HG02763 (cell line): ENCODE measurements around the gene WSCD1.

Experiments
- ATAC-seq: cut with Tn5 transposase; IDR thresholded peaks from one replicate; pipeline ENCODE4 v1.9.1; 2021; ENCODE audit warnings: mild to moderate bottlenecking, moderate library complexity; ENCODE audit not compliant: unreplicated experiment

The WSCD1 gene

DNA sequence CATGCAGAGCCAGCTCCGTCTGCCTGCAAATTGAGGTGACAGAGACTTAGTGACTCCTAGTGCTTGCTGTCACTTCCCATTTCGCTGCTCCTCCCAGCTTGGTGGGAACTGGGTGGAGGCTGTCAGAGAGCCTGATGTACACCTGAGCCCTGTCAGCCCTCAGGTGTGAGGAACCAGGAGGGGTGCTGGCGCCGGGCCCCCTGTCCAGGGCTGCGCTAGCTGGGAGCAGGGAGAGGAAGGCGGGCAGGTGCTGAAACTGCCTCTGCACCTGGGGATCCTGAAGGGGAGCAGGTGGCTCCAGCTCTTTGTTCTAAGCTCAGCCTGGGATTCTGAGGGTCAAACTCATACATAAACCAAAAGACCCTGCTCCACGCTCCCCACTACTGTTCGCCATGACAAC lies 10.8 kb upstream of the WSCD1 start:
- ATAC-seq: no peak

DNA sequence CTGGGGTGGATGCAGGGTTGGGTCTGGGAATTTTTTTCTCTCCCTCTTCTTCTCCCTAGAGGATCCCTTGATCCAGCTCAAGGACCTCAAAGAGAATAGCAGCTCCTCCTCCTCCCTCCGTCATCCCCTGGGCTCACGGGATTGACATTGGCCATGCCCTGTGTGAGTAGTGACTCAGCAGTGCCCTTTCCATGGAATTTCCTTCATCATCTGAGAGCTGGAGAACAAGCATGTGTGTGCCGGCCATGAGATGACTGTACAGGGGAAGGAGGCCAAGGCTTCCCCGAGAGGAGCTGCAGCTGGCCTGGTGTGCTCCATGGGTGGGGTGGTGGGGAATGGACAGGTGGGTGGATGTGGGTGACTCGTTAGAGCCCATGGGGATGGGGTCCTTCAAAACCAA lies 8.9 kb upstream of the WSCD1 start:
- ATAC-seq: no peak

DNA sequence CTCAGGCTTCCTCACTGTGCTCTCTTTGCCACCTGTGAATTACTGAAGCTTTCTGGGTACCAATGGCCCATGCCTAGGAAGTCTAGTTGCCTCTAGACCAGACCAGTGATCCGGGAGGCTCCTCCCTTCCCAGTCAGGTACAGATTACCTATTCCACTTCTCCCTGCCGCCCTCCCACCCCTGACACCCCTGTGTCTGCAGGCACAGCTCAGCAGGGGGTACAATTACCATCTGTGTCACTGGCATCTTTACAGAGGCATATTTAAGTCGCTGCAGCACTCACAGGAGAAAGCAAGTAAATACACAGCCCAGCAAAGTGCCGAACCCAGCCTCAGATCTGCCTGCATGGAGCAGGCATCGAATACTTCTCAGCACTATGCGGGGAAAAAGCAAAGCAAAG lies 5.3 kb upstream of the WSCD1 start:
- ATAC-seq: no peak

DNA sequence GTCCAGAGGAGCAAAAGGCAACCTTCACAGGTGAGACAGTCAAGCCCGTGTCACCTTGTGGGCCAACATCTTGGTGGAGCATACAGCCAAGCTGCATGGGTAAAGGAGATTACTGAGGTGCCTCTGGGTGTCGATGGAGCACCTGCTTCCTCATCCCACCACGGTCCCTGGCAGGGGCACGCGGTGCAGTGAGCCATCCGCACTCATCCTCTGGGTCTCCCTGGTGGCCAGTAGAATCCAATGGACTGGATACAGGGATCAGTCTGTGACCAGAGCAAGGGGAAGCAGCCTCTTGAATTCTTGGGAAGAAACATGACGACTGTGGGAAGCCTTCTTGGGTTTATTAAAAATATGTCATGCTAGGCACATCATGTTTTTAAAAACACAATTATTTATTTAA lies 4.8 kb upstream of the WSCD1 start:
- ATAC-seq: no peak

DNA sequence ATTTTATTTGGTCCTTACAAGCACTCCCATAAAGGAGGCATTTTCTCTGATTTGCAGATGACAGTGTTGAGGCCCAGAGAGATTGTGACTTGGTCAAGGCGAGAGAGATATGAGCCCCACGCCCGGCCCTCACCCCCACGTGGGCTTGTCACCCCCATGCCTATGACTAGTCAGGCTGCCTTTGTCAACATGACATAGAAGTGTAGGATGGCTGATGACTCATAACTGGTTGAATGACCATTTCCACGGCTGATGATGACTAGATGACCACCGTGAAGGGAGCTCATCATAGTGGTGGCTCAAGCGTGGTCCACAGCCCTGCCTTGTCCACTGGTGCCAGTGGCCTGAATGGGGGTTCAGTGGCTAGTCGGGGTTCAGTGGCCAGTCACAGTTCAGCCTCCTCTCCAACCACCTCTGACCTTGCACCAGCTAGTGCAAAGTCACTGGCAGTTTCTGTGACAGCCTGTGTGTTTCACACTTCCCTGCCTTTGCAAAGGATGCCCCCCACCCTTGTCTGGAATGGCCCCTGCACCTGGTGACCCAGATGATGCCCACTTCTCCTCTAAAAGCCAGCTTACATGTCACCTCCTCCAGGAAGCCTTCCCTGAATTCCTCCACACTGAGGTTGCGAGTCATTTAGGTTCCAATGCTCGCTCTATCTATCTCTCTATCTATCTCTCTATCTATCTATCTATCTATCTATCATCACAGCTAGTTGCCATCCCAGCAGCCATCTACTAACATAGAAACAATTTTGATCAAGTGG lies 3.8 kb upstream of the WSCD1 start:
- no peak for ATAC-seq

DNA sequence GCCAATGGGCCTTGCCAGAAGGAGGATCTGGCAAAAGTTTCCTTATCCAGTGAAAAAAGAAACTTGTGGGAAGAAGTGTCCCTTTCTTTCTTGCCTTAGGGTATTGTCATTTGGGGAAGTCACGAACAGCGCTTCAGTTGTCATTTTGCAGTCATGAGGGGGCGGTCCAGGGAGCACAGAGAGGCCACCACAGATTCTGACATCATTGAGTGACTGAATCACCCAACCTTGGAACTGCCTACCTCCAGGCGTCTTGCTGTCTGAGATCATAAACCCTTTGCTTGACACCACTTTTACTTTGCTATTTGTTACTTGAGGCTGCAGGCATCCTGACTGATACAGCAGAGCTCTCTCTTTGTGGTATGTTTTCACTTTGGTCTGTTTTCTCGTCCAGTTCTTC lies 3.1 kb upstream of the WSCD1 start:
- ATAC-seq: no peak

DNA sequence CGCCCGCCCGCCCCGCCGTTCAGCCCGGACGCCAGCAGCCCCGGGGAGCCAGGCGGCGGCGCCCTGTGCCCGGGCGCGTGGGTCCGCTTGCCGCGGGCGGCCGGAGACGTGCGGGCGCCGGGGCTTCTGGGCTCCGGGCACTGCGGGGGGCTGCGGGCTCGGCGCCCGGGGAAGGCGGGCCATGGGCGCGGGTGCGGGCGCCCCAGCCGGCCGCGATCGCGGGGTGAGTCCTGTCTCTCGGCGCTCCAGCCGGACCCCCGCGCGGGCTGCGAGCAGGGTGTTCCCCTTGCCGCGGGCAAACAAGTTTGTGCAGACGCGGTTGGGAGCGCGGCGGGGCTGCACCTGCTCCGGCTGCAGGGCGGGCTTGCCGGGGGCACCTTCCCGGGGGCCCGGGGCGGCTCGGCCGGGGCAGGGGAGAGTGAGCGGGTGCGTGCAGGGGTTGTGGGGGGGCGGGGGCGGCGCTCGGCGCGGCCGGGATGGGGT lies 292 bp downstream of the WSCD1 start:
- ATAC-seq: no peak

DNA sequence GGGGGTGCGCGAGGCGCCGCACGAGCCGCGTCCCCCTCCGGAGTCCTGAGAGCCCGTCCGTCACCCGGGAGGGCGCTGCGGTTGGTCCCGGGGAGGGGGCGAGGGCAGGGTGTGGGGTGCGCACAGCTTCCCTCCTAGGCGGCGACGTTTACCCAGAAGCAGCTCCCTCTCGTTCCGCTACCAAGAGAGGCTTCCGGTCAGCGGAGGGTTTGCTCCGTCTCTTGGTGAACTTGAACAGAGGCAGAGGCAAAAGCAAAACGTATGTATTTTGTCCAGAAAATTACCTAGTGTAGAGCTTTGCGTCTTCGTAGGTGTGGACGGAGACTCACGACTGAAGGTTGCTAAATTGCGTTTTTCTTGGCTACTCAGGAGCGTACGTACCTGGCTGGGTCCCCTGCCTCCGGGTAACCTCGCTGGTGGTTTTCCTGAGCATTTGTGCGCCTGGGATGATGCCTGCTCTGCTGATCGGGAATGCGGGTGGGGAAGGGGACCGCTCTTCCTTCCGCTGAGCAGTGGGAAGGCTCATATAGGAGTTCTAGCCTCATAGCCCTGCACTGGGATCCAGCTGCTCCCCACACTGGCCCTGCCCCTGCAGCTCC lies 833 bp downstream of the WSCD1 start:
- no peak for ATAC-seq

DNA sequence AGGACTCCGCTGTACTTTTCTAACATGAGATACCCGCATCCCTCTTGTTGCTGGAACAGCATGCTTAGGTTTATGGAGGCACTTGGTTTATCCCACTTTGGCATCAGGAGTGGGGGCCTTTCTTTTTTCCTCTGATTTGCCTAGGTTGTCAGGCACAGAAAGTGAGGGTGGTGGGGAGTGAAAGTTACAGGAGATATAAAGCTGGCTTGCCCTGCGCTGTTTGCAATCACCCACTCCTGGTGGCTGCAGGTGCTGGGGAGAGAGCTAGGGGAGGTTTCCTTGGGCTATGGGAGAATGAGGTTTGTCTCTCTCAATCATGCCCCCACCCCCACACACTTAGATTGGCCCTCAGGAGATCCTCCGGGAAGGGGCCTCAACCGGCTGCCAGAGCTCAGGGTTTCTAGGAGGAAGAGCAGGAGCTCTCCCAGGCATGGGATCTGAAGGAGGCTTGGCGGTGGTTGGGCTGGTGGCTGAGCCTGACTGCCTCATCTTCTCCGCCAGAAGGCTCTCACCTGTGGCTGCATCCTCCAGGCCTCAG lies 1.4 kb downstream of the WSCD1 start:
- no peak for ATAC-seq

DNA sequence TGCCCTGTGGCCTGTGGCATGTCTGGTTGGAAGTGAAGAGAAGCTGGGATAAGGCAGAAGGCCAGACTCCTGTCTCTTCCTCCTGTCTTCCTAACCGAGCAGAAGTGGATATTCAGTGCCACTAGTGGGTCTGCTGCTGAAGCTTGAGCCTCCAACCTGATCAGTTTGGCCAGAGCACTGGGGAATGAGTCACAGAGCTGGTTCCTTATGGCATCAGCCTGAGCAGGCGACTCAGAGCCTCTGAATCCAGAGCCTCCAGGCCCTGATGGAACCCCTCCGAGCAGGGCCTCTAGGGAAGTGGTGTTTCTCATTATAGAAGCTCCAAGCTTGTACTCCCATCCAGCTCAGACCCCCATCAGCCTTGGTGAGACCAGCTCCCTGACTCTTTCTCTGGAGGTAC lies 2.0 kb downstream of the WSCD1 start:
- no peak for ATAC-seq

DNA sequence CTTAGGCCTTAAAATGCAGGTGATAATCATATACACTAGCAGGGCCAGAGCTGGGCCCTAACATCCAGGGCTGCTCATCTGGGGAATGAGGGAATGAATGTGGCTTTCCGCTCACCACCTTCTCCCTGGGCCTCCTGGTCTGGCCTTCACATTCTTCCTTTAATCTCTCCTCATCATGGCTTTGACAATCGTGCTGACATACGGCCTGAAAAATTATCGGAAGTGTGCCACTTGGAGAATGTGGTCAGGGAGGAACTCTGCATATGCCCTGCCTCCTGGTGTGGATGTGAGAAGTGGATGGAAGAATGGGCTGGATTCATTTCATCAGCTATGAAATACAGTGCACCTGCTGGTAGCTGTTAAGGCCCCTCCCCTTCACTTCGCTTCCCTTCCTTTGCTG lies 2.4 kb downstream of the WSCD1 start:
- no peak for ATAC-seq

DNA sequence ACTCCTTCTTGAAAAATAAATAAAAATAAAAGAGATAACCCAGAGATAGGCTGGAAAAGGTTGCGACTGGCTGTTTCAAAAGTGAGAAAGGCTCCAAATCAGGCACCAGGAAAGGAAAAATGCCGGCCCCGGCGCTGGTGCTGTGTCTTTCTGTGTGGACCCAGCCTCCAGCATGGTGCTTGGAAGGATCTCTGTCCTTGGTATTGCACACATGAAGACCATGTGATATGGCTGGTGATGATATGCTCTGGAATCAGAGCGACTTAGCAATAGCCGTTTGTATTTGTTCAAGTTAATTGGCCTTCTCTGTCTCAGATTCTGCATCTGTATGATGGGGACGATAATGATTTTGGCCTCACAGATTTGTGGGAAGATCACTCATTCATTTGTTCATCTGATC lies 3.4 kb downstream of the WSCD1 start:
- no peak for ATAC-seq

DNA sequence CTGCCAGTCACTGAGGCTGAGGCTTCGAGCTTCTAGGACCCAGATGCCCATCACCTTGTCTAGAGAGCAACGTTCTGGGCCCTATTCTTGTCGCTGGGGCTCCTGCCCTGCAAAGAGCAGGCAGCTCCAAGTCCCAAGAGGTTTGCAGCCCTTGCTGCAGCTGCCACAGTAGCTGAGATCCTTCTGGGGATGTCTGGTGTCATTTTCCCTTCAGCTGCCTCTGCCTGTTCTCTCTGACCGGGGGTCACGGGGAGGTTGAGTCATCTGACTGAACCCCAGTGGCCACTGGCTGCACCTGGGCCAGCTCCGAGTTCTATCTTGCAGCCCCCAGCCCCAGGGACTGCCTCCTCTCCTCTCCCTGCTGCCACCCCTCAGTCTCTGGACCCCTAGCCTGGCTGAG lies 4.9 kb downstream of the WSCD1 start:
- no peak for ATAC-seq

DNA sequence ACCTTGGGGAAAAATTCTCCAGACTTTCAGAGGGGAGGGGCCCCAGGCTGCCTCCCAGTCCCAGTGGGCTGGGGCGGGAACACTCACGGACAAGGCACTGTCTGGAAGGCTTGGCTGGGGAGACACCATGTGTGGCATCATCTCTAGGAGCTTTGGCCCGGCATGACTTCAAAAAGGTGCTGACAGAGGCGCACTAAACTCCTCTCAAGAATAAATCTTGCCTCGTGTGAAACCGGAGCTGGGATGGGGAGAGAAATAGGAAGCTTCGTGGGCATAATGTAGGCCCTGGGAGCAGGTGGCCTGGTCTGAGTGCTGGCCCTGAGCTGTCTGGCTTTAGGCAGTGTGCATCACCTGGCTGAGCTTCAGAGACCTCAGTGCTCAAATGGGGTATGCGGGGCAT lies 5.7 kb downstream of the WSCD1 start:
- ATAC-seq: no peak

DNA sequence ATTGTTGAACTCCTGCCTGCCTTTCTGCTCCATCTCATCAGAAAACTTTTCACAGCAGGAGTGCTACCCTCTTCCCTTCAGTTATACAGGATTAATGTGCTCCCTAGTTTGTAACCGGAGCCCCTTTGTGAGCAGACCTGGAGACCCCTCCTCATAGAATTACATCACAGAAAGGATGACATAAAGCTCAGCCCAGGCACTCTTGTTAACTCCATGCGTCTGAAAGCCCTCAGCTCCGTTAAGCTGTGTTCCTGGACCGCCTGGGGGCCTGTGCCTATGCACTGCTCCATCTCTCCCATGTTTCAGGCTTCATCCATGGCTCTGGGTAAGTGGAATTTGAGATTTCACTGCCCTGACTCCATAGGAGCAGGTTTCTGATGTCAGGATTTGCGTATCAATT lies 7.6 kb downstream of the WSCD1 start:
- no peak for ATAC-seq

DNA sequence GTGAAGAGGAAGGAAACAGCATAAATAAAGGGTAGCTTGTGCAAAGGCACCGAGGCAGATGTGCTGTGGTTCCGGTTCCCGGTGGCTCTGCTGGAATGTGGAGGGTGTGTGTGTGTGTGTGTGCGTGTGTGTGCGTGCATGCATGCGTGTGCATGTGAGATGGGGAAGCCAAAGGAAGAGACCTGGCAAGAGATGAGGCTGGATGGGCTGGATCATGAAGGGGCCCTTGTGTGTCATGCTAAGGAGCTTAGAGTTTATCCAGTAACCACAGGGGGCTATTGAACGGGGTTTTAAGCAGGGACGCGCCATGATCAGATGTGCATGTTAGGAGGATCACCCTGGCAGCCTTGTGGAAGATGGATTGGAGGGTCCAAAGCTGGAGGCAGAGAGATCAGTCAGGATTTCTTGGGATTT lies 8.3 kb downstream of the WSCD1 start:
- ATAC-seq: no peak

DNA sequence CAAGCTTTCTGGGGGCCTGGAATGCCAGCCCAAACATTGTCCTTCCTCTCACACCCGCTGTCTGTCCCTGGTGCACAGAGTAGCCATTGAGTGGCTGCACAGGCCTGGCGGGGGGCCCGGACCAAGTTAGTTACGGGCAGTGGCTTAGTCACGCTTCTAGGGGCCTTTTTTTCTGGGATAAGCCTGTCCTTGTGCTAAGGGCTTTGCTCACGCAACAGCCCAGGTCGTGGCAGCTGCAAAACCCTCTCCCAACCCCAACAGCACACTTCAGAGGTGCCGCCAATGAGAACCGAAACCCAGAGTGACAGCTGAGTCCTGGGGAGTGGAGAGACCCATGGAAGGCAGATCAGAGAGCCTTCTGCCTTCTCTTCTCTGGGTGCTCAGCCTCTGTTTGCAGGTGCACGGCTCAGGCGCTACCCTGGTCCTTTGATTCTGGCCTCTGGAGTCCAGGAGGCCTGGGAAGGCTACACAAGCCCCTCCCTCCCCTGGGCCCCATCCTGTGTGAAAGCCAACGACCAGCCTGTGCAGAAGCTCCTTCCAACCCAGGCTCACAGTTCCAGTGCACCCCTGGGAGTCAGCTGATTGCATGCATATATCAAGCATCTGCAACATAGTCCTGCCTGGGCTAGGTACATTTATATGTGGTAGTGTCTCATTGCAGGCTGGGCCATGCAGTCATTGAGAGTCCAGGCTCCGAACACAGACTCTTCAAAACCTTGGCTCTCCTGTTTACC lies 9.1 kb downstream of the WSCD1 start:
- no peak for ATAC-seq

DNA sequence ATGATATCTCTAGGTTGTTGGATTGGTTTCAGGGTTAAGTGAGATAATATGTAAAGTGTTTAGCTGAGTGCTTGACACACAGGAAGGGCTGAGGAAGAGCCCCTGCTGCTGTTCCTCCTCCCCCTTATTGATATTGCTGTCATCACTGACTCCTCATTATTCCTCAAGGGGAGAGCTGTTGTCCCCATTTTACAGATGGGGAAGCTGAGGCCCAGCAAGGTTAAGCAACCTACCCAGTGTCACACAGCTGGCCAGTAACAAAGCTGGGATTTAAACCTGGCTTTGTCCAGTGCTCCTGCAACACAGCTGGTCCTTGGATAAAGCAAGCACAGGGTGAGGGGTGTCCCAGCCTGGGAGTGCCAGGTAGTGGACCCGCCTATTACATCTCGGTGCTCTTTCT lies 9.8 kb downstream of the WSCD1 start:
- no peak for ATAC-seq

DNA sequence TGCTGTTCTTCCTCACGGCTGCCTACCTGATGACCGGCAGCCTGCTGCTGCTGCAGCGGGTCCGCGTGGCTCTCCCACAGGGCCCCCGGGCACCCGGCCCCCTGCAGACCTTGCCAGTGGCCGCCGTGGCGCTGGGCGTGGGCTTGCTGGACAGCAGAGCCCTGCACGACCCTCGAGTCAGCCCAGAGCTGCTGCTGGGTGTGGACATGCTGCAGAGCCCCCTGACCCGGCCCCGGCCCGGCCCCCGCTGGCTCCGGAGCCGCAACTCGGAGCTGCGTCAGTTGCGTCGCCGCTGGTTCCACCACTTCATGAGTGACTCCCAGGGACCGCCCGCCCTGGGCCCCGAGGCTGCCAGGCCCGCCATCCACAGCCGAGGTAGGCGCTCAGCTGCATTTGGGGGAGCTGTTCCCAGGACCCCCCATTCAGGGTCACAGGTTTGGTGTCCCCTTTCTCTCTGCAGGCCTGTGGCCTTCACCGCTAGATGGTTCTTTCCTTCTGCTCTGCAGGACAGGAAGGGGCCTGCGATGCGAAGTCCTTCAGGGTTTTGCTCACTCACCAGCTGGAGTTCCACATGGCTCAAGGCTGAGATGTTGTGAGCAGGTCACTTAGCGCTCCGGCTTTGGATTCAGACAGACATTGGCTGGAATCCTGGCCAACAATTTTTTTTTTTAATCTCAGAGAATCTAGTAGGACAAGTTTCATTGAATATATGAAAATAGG lies 10.7 kb downstream of the WSCD1 start:
- ATAC-seq: no peak

DNA sequence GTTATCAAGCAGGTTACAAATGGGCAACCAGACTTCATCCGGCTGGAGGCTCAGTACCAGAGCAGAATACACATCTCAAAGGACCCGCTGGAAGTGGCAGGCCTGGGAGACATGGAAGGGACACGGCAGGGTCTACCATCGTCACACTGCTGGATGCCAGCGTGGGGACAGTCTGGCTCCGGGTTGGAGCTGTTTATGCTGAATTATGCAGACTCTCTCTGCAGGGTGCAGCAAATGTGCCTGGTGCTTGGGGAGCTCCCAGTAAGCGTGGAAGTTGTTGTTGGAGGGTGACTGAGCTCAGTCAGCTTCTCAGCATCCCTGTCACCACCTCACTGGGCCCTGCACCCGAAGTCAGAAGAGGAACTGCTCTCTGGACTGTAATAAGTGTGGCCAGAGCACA lies 12.2 kb downstream of the WSCD1 start:
- ATAC-seq: no peak
